NK-92 treated with Interleukin-12 subunit alpha and Interleukin-12 subunit beta, amount 100 ng/mL, for 24 hours (cell line): ENCODE measurements around the gene CHRNA7.

ENCODE experiments used
- DNase-seq: peaks from one replicate; lab custom pipeline; 2025; lab: John Stamatoyannopoulos, UW

CHRNA7 gene

GRCh38 chr15:32089851-32090359 lies 59.6 kb downstream of the CHRNA7 start:
- no peak for DNase-seq

GRCh38 chr15:32091505-32092380 lies 61.4 kb downstream of the CHRNA7 start:
- DNase-seq = no peak

GRCh38 chr15:32096213-32096612 lies 65.9 kb downstream of the CHRNA7 start:
- DNase-seq = no peak

GRCh38 chr15:32096916-32097617 lies 66.8 kb downstream of the CHRNA7 start:
- no peak for DNase-seq

- DNase-seq = no peak
Measured at GRCh38 chr15:32098033-32098432, 67.7 kb downstream of the CHRNA7 start.

GRCh38 chr15:32099097-32099785 lies 68.9 kb downstream of the CHRNA7 start:
- DNase-seq = no peak

GRCh38 chr15:32099956-32100684 lies 69.8 kb downstream of the CHRNA7 start:
- no peak for DNase-seq

- DNase-seq = no peak
Measured at GRCh38 chr15:32104061-32104995, 74.0 kb downstream of the CHRNA7 start.

- no peak for DNase-seq
Measured at GRCh38 chr15:32105258-32106241, 75.2 kb downstream of the CHRNA7 start.

GRCh38 chr15:32106401-32107381 lies 76.4 kb downstream of the CHRNA7 start:
- no peak for DNase-seq

- DNase-seq = no peak
Measured at GRCh38 chr15:32107477-32108080, 77.3 kb downstream of the CHRNA7 start.

GRCh38 chr15:32108661-32109060 lies 78.3 kb downstream of the CHRNA7 start:
- DNase-seq = no peak

- DNase-seq = no peak
Measured at GRCh38 chr15:32112101-32112500, 81.8 kb downstream of the CHRNA7 start.

GRCh38 chr15:32113224-32113623 lies 82.9 kb downstream of the CHRNA7 start:
- DNase-seq = no peak

- DNase-seq = no peak
Measured at GRCh38 chr15:32117122-32117521, 86.8 kb downstream of the CHRNA7 start.

- no peak for DNase-seq
Measured at GRCh38 chr15:32119286-32119685, 89.0 kb downstream of the CHRNA7 start.

GRCh38 chr15:32119694-32120330 lies 89.5 kb downstream of the CHRNA7 start:
- no peak for DNase-seq
